A549 treated with AZD9567 at 1 μM for 4 hours (cell line): ENCODE measurements around the gene UBE2D2. TPM values are rescaled to one million over a fixed set of nuclear protein-coding genes. Genes with fewer than 3 reads are reported as not detected.

Experiments
- total RNA-seq: library from RNA; stranded (reverse); fragments of 200-300 nt; extraction: Qiagen RNA extraction; gene quantifications from 5 replicates; pipeline ENCODE4 v1.2.3, GENCODE V29; 2022; ENCODE audit not compliant: insufficient read depth

The UBE2D2 gene
- total RNA-seq, result 136 to 182 TPM (median 171 TPM) in 5 replicates

GRCh38 chr5:139560752-139561654, at the start of gene UBE2D2:
Gene UBE2D2 (plus strand): TSS chr5:139561339. CDS start chr5:139561792, 453 bp downstream.

GRCh38 chr5:139648205-139649081, 87.3 kb downstream of the UBE2D2 start, which contains the start of gene CXXC5:
Gene CXXC5 (plus strand): TSS chr5:139648349. CDS start chr5:139680524, 32,175 bp downstream.

Other genes starting within 250 kb of the UBE2D2 start
- gene PAIP2, start 219.5 kb upstream of the UBE2D2 start, total RNA-seq, result 81.4 to 98.0 TPM (median 87.0 TPM) in 5 replicates
- 1.1 to 1.9 TPM (median 1.6 TPM) in 4 of 5 replicates, not detected in the other for gene SLC23A1, start 178.0 kb upstream of the UBE2D2 start, total RNA-seq
- 0.09 TPM in 1 of 5 replicates, not detected in the others for gene MZB1, start 171.4 kb upstream of the UBE2D2 start, total RNA-seq
- gene PROB1, start 166.2 kb upstream of the UBE2D2 start, total RNA-seq, result 0.16 to 0.31 TPM (median 0.28 TPM) in 4 of 5 replicates, not detected in the other
- 3.0 to 5.7 TPM (median 5.0 TPM) in 5 replicates for gene SPATA24, start 157.2 kb upstream of the UBE2D2 start, total RNA-seq
- gene DNAJC18, start 121.8 kb upstream of the UBE2D2 start, total RNA-seq, result 5.7 to 9.2 TPM (median 8.6 TPM) in 5 replicates
- not detected in 5 replicates for gene ECSCR, start 98.6 kb upstream of the UBE2D2 start, total RNA-seq
- not detected in 5 replicates for gene SMIM33, start 90.3 kb upstream of the UBE2D2 start, total RNA-seq
- gene STING1, start 78.6 kb upstream of the UBE2D2 start, total RNA-seq, result 0.63 to 1.00 TPM (median 0.80 TPM) in 4 of 5 replicates, not detected in the other
- 8.9 to 15.1 TPM (median 14.9 TPM) in 5 replicates for gene CXXC5, start 87.0 kb downstream of the UBE2D2 start, total RNA-seq
- 0.01 to 0.06 TPM (median 0.03 TPM) in 3 of 5 replicates, not detected in the others for gene PSD2, start 234.5 kb downstream of the UBE2D2 start, total RNA-seq